DOHH2 (cell line): Measurements from ENCODE around the gene PPT1.

ENCODE experiments used
- CTCF ChIP-seq: fragments of 200-600 bp; sonication (generic); IDR thresholded peaks from one replicate; pipeline ENCODE4 v1.5.1; 2014; ENCODE audit warnings: antibody characterized with exemption, mild to moderate bottlenecking, low read depth, low read length; ENCODE audit not compliant: poor library complexity, severe bottlenecking
- EZH2phosphoT487 ChIP-seq: fragments of 200-600 bp; sonication (generic); IDR thresholded peaks from 2 replicates; pipeline ENCODE4 v1.6.1; 2017; ENCODE audit warnings: borderline replicate concordance, mild to moderate bottlenecking, antibody characterized with exemption, low read length, moderate library complexity, mixed read lengths

GRCh38 chr1:40030528-40031135 is 66.4 kb downstream of the PPT1 start:
- TF ChIP-seq CTCF (no peak), EZH2phosphoT487 (no peak)
